ENCODE results near the gene DPM3.

DNA sequence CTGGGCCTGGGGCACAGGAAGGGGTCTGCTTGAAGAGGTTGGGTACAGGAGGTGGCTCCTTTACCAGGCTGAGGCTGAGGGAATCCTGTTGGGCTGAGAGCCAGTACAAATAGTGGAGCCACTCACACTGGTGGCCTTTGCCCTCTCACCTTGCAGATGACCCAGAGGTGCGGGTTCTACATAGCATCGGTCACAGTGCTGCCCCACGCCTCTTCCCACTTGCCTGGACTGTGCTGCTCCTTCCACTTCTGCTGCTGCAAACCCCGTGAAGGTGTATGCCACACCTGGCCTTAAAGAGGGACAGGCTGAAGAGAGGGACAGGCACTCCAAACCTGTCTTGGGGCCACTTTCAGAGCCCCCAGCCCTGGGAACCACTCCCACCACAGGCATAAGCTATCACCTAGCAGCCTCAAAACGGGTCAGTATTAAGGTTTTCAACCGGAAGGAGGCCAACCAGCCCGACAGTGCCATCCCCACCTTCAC lies 6.5 kb downstream of the DPM3 start:
- TF ChIP-seq, protein P1, sequence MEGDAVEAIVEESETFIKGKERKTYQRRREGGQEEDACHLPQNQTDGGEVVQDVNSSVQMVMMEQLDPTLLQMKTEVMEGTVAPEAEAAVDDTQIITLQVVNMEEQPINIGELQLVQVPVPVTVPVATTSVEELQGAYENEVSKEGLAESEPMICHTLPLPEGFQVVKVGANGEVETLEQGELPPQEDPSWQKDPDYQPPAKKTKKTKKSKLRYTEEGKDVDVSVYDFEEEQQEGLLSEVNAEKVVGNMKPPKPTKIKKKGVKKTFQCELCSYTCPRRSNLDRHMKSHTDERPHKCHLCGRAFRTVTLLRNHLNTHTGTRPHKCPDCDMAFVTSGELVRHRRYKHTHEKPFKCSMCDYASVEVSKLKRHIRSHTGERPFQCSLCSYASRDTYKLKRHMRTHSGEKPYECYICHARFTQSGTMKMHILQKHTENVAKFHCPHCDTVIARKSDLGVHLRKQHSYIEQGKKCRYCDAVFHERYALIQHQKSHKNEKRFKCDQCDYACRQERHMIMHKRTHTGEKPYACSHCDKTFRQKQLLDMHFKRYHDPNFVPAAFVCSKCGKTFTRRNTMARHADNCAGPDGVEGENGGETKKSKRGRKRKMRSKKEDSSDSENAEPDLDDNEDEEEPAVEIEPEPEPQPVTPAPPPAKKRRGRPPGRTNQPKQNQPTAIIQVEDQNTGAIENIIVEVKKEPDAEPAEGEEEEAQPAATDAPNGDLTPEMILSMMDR (IDR thresholded peaks at IDR 0.05) = no peak
- no peak for TF ChIP-seq EZH2 (IDR thresholded peaks at IDR 0.05; ENCODE audit: borderline replicate concordance, insufficient read depth, low read depth, low read length, poor library complexity, severe bottlenecking)

Measured in B cell (primary cell).